ENCODE data around the gene ALPL.

DNA sequence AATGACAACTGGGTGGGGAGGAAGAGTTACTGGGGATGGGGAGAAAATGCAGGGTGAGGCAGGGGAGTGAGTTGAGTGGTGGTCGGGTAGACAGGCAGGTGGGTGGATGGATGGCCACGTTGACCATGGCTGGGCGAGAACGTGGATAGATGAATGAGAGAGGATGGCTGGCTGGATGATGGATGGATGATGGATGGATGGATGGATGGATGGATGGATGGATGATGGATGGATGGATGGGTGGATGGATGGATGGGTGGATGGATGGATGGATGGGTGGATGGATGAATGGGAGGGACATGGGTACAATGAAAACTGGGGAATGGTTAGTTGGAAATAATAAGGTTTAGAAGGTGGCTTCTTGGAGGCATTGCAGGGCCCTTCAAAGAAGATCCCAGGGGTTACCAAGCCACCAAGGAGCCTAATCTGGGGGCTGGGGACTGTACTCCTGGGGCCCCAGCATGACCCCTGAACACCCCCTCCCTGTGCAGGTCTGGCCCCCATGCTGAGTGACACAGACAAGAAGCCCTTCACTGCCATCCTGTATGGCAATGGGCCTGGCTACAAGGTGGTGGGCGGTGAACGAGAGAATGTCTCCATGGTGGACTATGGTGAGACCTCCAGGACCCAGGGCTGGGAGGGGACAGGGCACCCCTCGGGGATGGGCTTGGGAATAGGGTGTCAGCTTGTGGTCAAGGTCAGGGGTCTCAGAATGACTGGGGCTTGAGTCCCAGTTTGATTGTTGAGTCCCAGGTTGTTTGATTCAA lies 67.0 kb downstream of the ALPL start:
- TF ChIP-seq, protein P1, sequence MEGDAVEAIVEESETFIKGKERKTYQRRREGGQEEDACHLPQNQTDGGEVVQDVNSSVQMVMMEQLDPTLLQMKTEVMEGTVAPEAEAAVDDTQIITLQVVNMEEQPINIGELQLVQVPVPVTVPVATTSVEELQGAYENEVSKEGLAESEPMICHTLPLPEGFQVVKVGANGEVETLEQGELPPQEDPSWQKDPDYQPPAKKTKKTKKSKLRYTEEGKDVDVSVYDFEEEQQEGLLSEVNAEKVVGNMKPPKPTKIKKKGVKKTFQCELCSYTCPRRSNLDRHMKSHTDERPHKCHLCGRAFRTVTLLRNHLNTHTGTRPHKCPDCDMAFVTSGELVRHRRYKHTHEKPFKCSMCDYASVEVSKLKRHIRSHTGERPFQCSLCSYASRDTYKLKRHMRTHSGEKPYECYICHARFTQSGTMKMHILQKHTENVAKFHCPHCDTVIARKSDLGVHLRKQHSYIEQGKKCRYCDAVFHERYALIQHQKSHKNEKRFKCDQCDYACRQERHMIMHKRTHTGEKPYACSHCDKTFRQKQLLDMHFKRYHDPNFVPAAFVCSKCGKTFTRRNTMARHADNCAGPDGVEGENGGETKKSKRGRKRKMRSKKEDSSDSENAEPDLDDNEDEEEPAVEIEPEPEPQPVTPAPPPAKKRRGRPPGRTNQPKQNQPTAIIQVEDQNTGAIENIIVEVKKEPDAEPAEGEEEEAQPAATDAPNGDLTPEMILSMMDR (conservative IDR thresholded peaks at IDR 0.05), result no peak
- no peak for TF ChIP-seq EZH2 (IDR thresholded peaks at IDR 0.05; ENCODE audit: low read depth)
